Measurements from ENCODE around the gene ZNF385A.
A peak's percentile ranks its signal among the peaks of the same experiment; 100 is the strongest.

ZNF385A gene

DNA sequence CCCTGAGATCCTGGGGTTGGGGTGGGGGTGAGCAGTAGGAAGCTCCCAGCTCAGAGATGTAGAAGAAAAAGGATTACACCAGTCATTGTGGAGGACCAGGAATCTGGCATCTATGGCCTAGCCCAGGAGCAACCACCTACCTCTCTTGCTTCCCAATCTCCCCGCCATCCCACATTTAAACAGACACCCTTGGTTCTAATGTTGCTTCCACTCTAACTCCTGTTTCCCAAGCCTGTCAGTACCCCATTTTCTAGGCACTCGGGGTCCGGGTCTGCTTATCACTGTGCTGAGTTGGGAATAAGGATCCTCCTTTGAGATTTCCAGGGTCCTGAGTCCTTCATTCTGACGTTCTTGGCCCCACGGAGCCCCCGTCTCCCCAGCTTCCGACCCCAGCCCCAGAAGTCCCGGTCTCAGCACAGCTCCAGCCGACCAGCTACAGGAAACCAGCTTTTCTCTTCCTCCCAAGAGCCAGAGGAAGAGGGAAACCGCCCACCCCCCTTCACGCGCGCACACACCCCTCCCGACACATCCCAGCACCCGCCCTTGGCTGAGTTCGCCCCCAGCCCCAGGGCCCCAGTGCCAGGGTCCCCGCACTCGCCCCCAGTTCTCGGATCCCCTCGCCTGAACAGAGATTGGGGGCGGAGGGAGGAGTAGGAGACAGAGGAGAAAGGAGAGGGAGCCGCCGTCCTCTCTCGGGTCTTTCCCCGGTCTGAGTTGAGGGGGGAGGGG is 33.3 kb upstream of the ZNF385A start:
- Histone ChIP-seq H2BK5ac (ENCODE audit: low read depth, low read length, poor library complexity) (peak overlapping the region; percentile 34), H3K4me2 (ENCODE audit: low read length) (peak overlapping the region; percentile 92), H3K27ac (ENCODE audit: low read depth, low read length) (no peak overlapping the region), H3K4me3 (ENCODE audit: low read depth, low read length) (peak overlapping the region; percentile 91), H3K14ac (ENCODE audit: low read length) (peak overlapping the region; percentile 71), H3K4me1 (ENCODE audit: control insufficient read depth in 1 of 2, insufficient read depth in 2 of 2, low read length in 2 of 2) (peaks cover 23 to 28% of the 10 kb centered on the region in 2 experiments), H3K23ac (ENCODE audit: low read length) (no peak overlapping the region), H3K79me2 (ENCODE audit: control insufficient read depth, insufficient read depth, low read length, poor library complexity) (peaks cover 10% of the 10 kb centered on the region), H2BK12ac (ENCODE audit: low read length) (peak overlapping the region; percentile 47), H3K18ac (ENCODE audit: low read length) (peak overlapping the region; percentile 89), H4K91ac (ENCODE audit: low read depth, low read length) (peak overlapping the region; percentile 90), H3K4ac (ENCODE audit: low read depth, low read length) (peak overlapping the region; percentile 77), H2AK5ac (ENCODE audit: low read length) (peak overlapping the region; percentile 59), H3K79me1 (ENCODE audit: low read length) (peaks cover 18% of the 10 kb centered on the region), H4K8ac (ENCODE audit: low read depth, low read length) (peak overlapping the region; percentile 66), H2AFZ (ENCODE audit: insufficient read depth, low read length, poor library complexity) (peak overlapping the region; percentile 43), H3K9ac (ENCODE audit: low read length) (peak overlapping the region; percentile 71), H4K12ac (ENCODE audit: low read depth, low read length) (no peak overlapping the region), H3K36me3 (ENCODE audit: control insufficient read depth in 1 of 2, insufficient read depth in 2 of 2, low read length in 2 of 2) (no peaks in the 10 kb centered on the region), H3K27me3 (ENCODE audit: insufficient read depth, low read length) (no peaks in the 10 kb centered on the region), H3K9me3 (ENCODE audit: insufficient read depth, low read depth, low read length) (peaks cover 2% of the 10 kb centered on the region), H2BK120ac (ENCODE audit: insufficient read depth, low read length, poor library complexity) (peak overlapping the region; percentile 29)
- no peak for DNase-seq
- WGBS (ENCODE audit: extremely low coverage, insufficient coverage, insufficient read length): no CpG with 5 or more reads among the region's 25 CpGs

DNA sequence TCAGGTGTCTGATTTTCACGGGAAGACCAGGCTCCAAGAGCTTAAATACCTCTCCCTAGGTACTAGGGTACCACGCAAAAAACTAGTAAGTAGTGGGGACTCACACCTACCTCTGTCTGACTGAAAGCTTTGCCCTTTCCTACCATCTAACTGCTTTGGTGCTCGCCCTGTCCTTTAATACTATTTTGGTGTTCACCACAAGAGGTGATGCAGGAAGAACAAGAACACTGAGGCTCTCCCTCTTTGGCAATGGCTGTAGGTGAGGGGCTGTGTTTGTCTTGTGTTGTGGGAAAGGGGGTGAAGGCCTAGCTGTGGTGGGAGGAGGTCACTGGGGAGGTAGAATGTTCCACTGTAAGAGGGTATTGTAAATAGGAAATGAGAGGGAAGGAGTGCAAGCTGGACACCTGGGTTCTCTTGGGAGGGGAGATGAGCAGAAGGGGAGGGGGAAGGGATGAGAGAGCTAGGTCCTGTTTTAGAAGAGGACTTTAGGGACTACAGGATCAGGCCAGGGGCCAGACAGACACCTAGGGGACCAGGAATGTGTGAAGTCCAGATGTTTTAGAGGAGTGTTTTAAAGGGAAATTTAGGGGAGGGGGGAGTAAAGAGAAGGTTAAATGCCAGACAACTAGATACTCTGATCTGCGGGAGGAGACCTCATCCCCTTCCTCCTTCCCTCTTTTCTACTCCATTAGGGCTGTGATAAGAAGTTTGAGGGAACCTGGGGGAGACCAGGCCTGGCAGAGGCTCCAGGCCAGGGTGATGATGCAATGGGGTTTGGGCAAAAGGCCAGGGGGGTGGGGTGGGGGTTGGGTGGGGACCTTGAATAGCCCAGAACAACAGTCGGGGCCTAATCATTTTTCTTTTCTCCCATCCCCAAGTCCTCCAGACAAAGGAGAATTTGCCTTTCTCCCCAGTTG is 32.4 kb upstream of the ZNF385A start:
- H3K9ac ChIP-seq (ENCODE audit: low read length): no peak overlapping the region
- H3K14ac ChIP-seq (ENCODE audit: low read length): no peak overlapping the region
- peaks cover 1 to 2% of the 10 kb centered on the region in 2 experiments for H3K36me3 ChIP-seq (ENCODE audit: control insufficient read depth in 1 of 2, insufficient read depth in 2 of 2, low read length in 2 of 2)
- H3K27ac ChIP-seq (ENCODE audit: low read depth, low read length): no peak overlapping the region
- H3K9me3 ChIP-seq (ENCODE audit: insufficient read depth, low read depth, low read length): peaks cover 2% of the 10 kb centered on the region
- H2AK5ac ChIP-seq (ENCODE audit: low read length): no peak overlapping the region
- H3K79me2 ChIP-seq (ENCODE audit: control insufficient read depth, insufficient read depth, low read length, poor library complexity): peaks cover 10% of the 10 kb centered on the region
- peaks cover 23 to 28% of the 10 kb centered on the region in 2 experiments for H3K4me1 ChIP-seq (ENCODE audit: control insufficient read depth in 1 of 2, insufficient read depth in 2 of 2, low read length in 2 of 2)
- H3K18ac ChIP-seq (ENCODE audit: low read length): no peak overlapping the region
- no peak overlapping the region for H3K4me2 ChIP-seq (ENCODE audit: low read length)
- H2BK12ac ChIP-seq (ENCODE audit: low read length): no peak overlapping the region
- H4K91ac ChIP-seq (ENCODE audit: low read depth, low read length): no peak overlapping the region
- WGBS (ENCODE audit: extremely low coverage, insufficient coverage, insufficient read length): no CpG with 5 or more reads among the region's 5 CpGs
- peaks cover 18% of the 10 kb centered on the region for H3K79me1 ChIP-seq (ENCODE audit: low read length)
- H3K4me3 ChIP-seq (ENCODE audit: low read depth, low read length): no peak overlapping the region
- no peak overlapping the region for H4K8ac ChIP-seq (ENCODE audit: low read depth, low read length)
- H2BK5ac ChIP-seq (ENCODE audit: low read depth, low read length, poor library complexity): no peak overlapping the region
- no peak overlapping the region for H2BK120ac ChIP-seq (ENCODE audit: insufficient read depth, low read length, poor library complexity)
- H3K4ac ChIP-seq (ENCODE audit: low read depth, low read length): no peak overlapping the region
- H3K27me3 ChIP-seq (ENCODE audit: insufficient read depth, low read length): no peaks in the 10 kb centered on the region
- no peak for DNase-seq
- H4K12ac ChIP-seq (ENCODE audit: low read depth, low read length): no peak overlapping the region
- H2AFZ ChIP-seq (ENCODE audit: insufficient read depth, low read length, poor library complexity): no peak overlapping the region
- H3K23ac ChIP-seq (ENCODE audit: low read length): no peak overlapping the region

DNA sequence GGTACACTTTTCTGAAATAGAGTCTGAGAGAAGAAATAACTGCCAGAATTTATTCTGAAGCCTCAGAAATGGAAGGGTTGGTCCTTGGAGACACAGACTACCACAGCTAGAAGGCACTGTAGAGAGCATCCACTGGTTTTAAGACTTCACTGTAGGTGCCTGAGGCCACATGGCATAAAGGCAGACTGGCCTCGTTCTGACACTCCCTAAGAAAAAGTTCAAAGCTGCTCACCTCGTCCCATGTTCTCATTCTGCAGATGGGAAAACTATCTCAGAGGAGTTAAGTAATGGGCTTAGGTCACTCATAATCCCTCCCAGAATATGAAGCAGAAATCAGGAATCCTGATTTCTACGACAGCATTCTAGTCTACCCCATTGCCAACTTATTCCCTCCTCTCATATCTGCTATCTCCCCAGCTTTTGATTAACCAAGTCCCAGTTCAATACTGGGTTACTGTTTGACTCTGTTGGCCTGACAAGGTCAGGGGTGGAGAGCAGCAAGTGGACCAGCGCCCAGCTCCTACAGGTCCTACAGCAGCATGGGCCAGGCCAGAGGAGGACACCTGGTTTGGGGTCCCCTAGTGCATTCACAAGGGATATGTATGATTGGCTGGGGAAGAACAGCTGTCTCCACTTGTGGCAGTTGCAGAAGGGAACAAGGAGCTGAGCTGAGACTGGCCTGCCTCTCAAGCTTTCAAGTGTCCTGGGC is 30.8 kb upstream of the ZNF385A start:
- no peak overlapping the region for H3K4me2 ChIP-seq (ENCODE audit: low read length)
- H3K4ac ChIP-seq (ENCODE audit: low read depth, low read length): no peak overlapping the region
- H3K27me3 ChIP-seq (ENCODE audit: insufficient read depth, low read length): no peaks in the 10 kb centered on the region
- peaks cover 2% of the 10 kb centered on the region for H3K9me3 ChIP-seq (ENCODE audit: insufficient read depth, low read depth, low read length)
- H3K23ac ChIP-seq (ENCODE audit: low read length): no peak overlapping the region
- DNase-seq: peak; percentile 75 to 82
- no peak overlapping the region for H4K8ac ChIP-seq (ENCODE audit: low read depth, low read length)
- H3K27ac ChIP-seq (ENCODE audit: low read depth, low read length): no peak overlapping the region
- H3K14ac ChIP-seq (ENCODE audit: low read length): no peak overlapping the region
- H3K79me1 ChIP-seq (ENCODE audit: low read length): peaks cover 18% of the 10 kb centered on the region
- no peak overlapping the region for H2AFZ ChIP-seq (ENCODE audit: insufficient read depth, low read length, poor library complexity)
- H2BK12ac ChIP-seq (ENCODE audit: low read length): no peak overlapping the region
- no peak overlapping the region for H3K9ac ChIP-seq (ENCODE audit: low read length)
- H3K4me1 ChIP-seq (ENCODE audit: control insufficient read depth in 1 of 2, insufficient read depth in 2 of 2, low read length in 2 of 2): peaks cover 17 to 23% of the 10 kb centered on the region in 2 experiments
- peaks cover 7 to 9% of the 10 kb centered on the region in 2 experiments for H3K36me3 ChIP-seq (ENCODE audit: control insufficient read depth in 1 of 2, insufficient read depth in 2 of 2, low read length in 2 of 2)
- H4K12ac ChIP-seq (ENCODE audit: low read depth, low read length): no peak overlapping the region
- no peak overlapping the region for H4K91ac ChIP-seq (ENCODE audit: low read depth, low read length)
- H2AK5ac ChIP-seq (ENCODE audit: low read length): no peak overlapping the region
- H3K18ac ChIP-seq (ENCODE audit: low read length): no peak overlapping the region
- H2BK5ac ChIP-seq (ENCODE audit: low read depth, low read length, poor library complexity): no peak overlapping the region
- no peak overlapping the region for H3K4me3 ChIP-seq (ENCODE audit: low read depth, low read length)
- no peak overlapping the region for H2BK120ac ChIP-seq (ENCODE audit: insufficient read depth, low read length, poor library complexity)
- WGBS (ENCODE audit: extremely low coverage, insufficient coverage, insufficient read length): no CpG with 5 or more reads among the region's 4 CpGs
- peaks cover 10% of the 10 kb centered on the region for H3K79me2 ChIP-seq (ENCODE audit: control insufficient read depth, insufficient read depth, low read length, poor library complexity)
